Measurements from ENCODE around the gene XIRP1.

DNA sequence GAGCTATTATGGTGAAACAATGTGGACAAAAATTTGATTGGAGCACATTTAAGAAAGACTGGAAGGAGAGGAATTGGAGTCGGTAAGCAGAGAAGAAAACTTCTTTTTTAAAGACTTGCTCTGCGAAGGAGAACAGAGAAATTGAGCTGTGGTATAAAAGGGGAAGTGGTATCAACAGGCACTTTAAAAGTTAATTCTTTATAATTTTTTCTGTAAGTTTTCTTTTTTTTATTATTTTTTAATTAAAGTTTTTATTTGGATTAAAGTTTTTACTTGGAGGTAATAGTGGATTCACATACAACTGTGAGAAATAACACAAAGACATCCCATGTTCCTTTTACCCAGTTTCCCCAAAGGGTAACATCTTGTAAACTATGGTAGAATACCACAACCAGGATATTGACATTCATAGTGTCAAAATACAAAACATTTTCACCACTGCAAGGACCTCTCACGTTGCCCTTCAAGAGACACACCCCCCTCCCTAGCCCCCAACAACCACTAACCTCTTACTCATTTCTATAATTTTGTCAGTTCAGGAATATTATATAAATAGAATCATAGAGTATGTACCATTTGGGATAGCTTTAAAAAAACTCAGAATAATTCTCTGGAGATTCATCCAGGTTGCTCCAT is 33.8 kb upstream of the XIRP1 start:
- TF ChIP-seq SIN3A (IDR thresholded peaks at IDR 0.05; ENCODE audit: borderline replicate concordance, insufficient read depth, low read length), result no peak
- no peak for TF ChIP-seq POLR2AphosphoS5 (IDR thresholded peaks at IDR 0.05; ENCODE audit: low read depth, low read length)
- TF ChIP-seq, protein P1, sequence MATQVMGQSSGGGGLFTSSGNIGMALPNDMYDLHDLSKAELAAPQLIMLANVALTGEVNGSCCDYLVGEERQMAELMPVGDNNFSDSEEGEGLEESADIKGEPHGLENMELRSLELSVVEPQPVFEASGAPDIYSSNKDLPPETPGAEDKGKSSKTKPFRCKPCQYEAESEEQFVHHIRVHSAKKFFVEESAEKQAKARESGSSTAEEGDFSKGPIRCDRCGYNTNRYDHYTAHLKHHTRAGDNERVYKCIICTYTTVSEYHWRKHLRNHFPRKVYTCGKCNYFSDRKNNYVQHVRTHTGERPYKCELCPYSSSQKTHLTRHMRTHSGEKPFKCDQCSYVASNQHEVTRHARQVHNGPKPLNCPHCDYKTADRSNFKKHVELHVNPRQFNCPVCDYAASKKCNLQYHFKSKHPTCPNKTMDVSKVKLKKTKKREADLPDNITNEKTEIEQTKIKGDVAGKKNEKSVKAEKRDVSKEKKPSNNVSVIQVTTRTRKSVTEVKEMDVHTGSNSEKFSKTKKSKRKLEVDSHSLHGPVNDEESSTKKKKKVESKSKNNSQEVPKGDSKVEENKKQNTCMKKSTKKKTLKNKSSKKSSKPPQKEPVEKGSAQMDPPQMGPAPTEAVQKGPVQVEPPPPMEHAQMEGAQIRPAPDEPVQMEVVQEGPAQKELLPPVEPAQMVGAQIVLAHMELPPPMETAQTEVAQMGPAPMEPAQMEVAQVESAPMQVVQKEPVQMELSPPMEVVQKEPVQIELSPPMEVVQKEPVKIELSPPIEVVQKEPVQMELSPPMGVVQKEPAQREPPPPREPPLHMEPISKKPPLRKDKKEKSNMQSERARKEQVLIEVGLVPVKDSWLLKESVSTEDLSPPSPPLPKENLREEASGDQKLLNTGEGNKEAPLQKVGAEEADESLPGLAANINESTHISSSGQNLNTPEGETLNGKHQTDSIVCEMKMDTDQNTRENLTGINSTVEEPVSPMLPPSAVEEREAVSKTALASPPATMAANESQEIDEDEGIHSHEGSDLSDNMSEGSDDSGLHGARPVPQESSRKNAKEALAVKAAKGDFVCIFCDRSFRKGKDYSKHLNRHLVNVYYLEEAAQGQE (IDR thresholded peaks at IDR 0.05; ENCODE audit: insufficient read depth in 1 of 2, low read depth in 2 of 2, low read length in 2 of 2), result no peak
- TF ChIP-seq FOXP2 (optimal IDR thresholded peaks at IDR 0.05; ENCODE audit: borderline replicate concordance, extremely low read depth, extremely low read length, insufficient read depth), result no peak
- no peak for TF ChIP-seq TAF1 (IDR thresholded peaks at IDR 0.05; ENCODE audit: borderline replicate concordance, insufficient read depth, low read length)

Data from PFSK-1 (cell line).